ENCODE data around the gene RUFY4. TPM values are rescaled to one million over a fixed set of nuclear protein-coding genes. Genes with fewer than 3 reads are reported as not detected.
A peak's percentile ranks its signal among the peaks of the same experiment; 100 is the strongest.

The RUFY4 gene
- polyA plus RNA-seq (ENCODE audit: insufficient read length) = 0.16 TPM

- DNase-seq (ENCODE audit: low read depth) = peak; percentile 28
These were observed at the start of gene RUFY4 for GRCh38 chr2:218068721-218069334. TSS of gene RUFY4 (plus strand) at chr2:218069253. CDS start at chr2:218070606, 1,353 bp downstream.

- DNase-seq (ENCODE audit: low read depth) = no peak
These were observed 49.5 kb upstream of the RUFY4 start for GRCh38 chr2:218019411-218020060.

GRCh38 chr2:218020281-218020680 is 48.8 kb upstream of the RUFY4 start:
- DNase-seq (ENCODE audit: low read depth) = no peak

GRCh38 chr2:218020966-218021535 is 48.0 kb upstream of the RUFY4 start:
- no peak for DNase-seq (ENCODE audit: low read depth)

DNA sequence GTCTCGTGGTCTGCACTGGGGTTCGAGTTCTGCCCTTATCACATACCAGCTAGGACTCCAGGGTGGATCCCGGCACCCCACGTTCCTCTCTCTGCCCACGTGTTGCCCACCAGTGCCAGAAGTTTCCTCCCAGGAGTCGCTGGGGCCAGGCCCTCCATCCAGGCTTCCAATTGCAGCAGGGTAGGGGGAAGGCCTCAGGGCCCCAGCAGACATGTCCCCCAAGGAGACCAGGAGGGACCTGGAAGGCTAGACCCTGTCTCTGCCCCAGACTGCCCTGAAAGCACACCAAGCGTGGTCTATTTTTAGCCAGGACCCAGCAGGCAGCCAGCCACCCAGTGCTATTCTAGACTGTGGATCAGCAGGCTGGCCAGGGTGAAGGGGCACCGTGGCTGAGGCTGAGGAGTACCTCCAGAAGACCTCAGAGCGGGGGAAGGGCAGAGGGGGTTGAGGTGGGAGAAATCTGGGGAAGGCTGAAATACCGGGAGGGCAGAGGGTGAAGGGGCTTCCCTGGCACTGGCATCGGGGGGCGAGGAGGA is 47.4 kb upstream of the RUFY4 start:
- DNase-seq (ENCODE audit: low read depth) = no peak

GRCh38 chr2:218022131-218022850 is 46.8 kb upstream of the RUFY4 start:
- DNase-seq (ENCODE audit: low read depth) = no peak

DNA sequence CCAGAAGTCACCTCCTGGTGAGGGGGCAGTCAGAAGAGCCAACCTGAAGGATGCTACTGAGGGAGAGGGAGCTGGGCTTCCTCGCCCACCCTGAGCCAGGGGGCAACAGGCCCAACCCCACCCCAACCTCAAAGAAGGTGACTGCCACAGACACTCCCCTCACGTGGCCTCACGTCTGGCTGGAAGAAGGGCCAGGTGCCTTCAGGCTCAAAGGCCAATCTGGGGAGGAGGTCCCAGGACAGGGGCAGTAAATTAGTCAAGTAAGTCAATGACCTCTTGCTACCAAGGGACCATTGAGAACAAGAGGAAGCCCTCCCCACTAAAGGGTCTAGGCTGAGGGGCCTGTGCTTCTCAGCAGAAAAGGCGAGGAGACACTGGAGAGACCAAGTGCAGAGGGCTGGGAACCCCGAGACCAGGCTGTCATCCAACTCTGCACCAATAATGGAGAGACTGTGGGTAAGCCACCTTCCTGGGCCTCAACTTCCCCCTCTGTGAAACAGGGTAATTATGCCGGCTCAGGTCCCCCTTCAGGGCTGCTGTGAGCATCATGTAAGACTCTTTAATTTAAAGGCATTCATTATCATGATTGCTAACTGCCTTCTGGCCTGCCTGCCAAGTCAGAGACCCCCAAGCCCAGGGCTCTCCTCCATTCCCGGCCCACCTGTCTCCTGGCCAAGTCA is 46.1 kb upstream of the RUFY4 start:
- no peak for DNase-seq (ENCODE audit: low read depth)

GRCh38 chr2:218023636-218024035 is 45.4 kb upstream of the RUFY4 start:
- DNase-seq (ENCODE audit: low read depth) = no peak

DNA sequence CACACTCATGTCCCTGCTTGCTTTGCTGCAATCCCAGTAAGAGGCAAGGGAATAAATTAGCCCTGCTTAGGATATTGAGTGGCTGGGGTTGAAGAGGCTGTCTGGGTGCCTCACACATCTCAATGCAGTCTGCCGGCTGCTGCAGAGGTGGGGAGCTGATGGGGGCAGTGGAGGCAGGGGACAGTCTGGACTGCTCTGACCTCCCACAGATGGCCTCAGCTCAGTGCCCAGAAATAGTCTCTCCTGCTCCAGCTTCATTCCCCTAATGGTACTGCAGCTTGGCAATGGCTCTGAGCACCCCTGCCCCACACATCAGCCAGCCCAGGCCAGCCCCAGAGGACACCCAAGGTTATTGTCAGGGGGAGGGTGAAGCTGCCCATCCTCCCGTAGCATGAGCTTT is 44.7 kb upstream of the RUFY4 start:
- no peak for DNase-seq (ENCODE audit: low read depth)

DNA sequence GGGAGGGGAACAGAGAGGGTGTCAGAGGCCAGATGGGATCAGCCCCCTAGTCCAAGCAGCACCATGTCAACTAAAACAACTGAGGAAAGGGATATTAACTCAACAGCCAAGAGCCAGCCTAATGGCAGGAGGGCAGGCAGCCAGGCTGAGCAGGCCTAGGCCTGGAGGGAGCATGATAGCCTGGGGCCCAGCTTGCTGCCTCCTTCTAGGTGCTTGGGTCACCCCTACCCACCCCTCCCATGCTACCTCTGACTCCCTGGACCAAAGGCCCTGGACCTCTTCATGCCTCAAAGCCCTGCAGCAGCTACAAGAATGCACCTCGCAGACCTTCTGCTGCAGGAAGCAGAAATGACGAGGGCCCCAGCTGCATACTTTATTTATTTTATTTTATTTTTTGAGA is 44.2 kb upstream of the RUFY4 start:
- DNase-seq (ENCODE audit: low read depth) = no peak

GRCh38 chr2:218026244-218026643 is 42.8 kb upstream of the RUFY4 start:
- no peak for DNase-seq (ENCODE audit: low read depth)

- no peak for DNase-seq (ENCODE audit: low read depth)
These were observed 42.2 kb upstream of the RUFY4 start for GRCh38 chr2:218026676-218027425.

- no peak for DNase-seq (ENCODE audit: low read depth)
These were observed 41.4 kb upstream of the RUFY4 start for GRCh38 chr2:218027426-218028188.

DNA sequence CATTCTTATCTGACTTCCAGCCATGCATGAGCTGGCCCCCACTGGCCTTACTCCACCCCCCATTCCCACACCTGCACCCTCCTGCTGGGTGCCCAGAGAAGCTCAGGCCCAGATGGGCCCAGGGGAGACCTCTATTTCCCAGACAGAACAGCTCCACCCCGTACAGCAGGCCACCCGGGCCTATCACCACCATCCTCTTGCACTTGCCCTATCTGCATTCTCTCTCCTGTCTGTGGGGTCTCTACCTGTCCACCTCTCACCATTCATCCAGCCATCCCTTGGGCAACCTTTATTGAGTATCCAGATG is 40.9 kb upstream of the RUFY4 start:
- DNase-seq (ENCODE audit: low read depth) = no peak

GRCh38 chr2:218028562-218029348 is 40.3 kb upstream of the RUFY4 start:
- no peak for DNase-seq (ENCODE audit: low read depth)

DNA sequence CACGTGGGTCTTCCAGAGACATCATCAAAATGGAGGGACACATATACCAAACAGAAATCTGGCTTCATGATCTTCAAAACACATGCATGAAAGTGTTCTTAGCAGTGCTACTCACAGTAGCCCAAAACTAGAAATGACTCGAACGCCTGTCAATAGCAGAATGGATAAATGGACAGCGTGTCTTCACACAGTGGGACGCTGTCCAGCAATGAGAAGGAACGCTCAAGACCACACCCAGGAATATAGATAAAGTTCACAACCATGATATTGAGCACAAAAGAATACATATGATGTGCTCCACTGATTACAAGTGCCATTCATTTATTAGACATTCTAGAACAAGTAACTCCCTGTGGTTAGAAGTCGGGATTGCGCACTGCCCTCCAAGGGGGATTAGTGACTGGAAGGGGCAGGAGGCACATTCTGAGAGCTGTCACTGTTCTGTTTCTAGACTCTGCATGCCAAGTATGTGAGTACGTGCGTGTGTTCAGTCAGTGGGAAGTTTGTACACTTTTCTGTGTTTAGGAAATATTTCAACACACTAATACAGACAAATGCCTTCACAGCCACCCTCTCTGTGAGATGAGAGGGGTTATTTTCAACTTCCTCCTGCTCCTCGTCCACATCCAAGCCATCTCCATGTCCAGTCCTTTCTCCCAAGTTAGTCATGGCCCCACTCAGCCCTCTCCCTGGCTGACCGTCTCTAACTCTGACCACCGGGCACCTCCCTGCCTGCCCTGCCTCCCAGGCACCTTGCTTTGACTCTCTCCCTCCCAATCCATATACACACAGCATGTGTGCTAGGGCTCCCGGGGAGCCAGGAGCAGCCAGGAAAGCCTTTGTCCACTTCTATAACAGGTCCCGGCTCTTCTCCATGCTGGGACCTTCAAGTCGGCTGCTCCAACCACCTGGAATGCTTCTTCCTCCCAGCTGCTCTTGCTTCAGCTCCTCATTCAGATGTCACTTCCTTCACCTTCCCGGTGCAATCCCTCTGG is 39.4 kb upstream of the RUFY4 start:
- DNase-seq (ENCODE audit: low read depth) = no peak

DNA sequence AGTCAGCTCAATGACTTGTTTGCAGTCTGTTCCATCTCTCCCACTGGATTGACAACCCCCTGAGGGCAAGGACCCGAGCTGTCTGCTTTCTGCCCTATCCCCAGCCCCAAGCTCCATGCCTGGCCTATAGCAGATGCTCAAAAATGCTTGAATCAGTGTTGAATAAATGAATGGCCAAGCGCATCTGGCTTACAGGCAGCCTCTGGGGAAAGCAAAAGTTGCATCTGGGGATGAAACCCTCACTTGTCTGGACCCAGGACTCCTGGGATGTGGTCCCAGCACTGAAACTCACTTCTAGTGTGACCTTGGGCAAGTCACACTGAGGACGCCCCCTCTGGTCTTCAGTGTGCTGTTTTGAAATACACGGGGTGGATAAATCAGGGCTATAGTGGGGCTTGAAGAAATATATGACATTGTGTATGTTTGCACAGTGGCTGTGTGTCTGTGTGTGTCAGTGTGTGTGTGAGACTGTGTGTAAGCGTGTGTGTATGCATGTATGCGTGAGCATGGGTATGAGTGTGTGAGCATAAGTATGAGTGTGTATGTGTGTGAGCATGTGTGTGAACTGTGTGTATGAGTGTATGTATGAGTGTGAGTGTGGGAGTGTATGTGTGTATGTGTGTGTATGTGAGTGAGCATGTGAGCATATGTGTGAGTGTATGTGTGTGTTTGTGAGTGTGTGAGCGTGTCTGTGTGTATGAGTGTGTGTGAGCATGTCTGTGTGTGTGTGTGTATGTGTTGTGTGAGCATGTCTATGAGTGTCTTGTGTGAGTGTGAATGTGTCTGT is 38.5 kb upstream of the RUFY4 start:
- no peak for DNase-seq (ENCODE audit: low read depth)

DNA sequence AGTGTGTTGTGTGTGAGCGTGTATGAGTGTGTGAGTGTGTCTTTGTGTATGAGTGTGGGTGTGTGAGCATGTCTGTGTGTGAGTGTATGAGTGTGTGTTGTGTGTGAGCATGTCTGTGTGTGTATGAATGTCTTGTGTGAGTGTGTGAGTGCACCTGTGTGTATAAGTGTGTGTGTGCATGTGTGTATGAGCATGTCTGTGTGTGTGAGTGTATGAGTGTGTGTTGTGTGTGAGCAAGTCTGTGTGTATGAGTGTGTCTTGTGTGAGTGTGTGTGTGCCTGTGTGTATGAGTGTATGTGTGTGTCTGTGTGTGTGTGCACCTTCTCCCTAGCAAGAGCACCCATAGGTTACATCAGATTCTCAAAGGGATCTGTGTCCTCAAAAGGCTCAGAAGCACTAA is 37.8 kb upstream of the RUFY4 start:
- no peak for DNase-seq (ENCODE audit: low read depth)
